Measurements from ENCODE around the gene ZNF423.

The ZNF423 gene

GRCh38 chr16:49745311-49745747, 110.6 kb downstream of the ZNF423 start:
- no peak for DNase-seq

GRCh38 chr16:49744244-49745220, 111.4 kb downstream of the ZNF423 start:
- no peak for DNase-seq

- DNase-seq = no peak
Observed at GRCh38 chr16:49743658-49744057, 112.3 kb downstream of the ZNF423 start.

GRCh38 chr16:49743203-49743464, 112.8 kb downstream of the ZNF423 start:
- no peak for DNase-seq

- no peak for DNase-seq
Observed at GRCh38 chr16:49742428-49743202, 113.3 kb downstream of the ZNF423 start.

- DNase-seq = no peak
Observed at GRCh38 chr16:49740256-49740655, 115.7 kb downstream of the ZNF423 start.

- no peak for DNase-seq
Observed at GRCh38 chr16:49739381-49739780, 116.5 kb downstream of the ZNF423 start.

GRCh38 chr16:49738832-49739231, 117.1 kb downstream of the ZNF423 start:
- no peak for DNase-seq

- no peak for DNase-seq
Observed at GRCh38 chr16:49738001-49738400, 117.9 kb downstream of the ZNF423 start.

GRCh38 chr16:49737541-49737940, 118.4 kb downstream of the ZNF423 start:
- DNase-seq = no peak

- no peak for DNase-seq
Observed at GRCh38 chr16:49734331-49734730, 121.6 kb downstream of the ZNF423 start.

GRCh38 chr16:49733313-49734009, 122.5 kb downstream of the ZNF423 start:
- no peak for DNase-seq

GRCh38 chr16:49731911-49732310, 124.0 kb downstream of the ZNF423 start:
- DNase-seq = no peak

GRCh38 chr16:49730772-49731171, 125.1 kb downstream of the ZNF423 start:
- DNase-seq = no peak

GRCh38 chr16:49727611-49728010, 128.3 kb downstream of the ZNF423 start:
- DNase-seq = no peak

- no peak for DNase-seq
Observed at GRCh38 chr16:49726155-49726554, 129.8 kb downstream of the ZNF423 start.

GRCh38 chr16:49725651-49726050, 130.3 kb downstream of the ZNF423 start:
- DNase-seq = no peak

- peak; percentile 33 for DNase-seq
Observed at GRCh38 chr16:49724774-49725173, 131.1 kb downstream of the ZNF423 start.

- no peak for DNase-seq
Observed at GRCh38 chr16:49723310-49723709, 132.6 kb downstream of the ZNF423 start.

- no peak for DNase-seq
Observed at GRCh38 chr16:49720225-49720624, 135.7 kb downstream of the ZNF423 start.

- DNase-seq = no peak
Observed at GRCh38 chr16:49717689-49718088, 138.2 kb downstream of the ZNF423 start.

- DNase-seq = no peak
Observed at GRCh38 chr16:49716339-49716934, 139.5 kb downstream of the ZNF423 start.

- no peak for DNase-seq
Observed at GRCh38 chr16:49713770-49714169, 142.1 kb downstream of the ZNF423 start.
